Endothelial cell of umbilical vein (primary cell): ENCODE data around the gene MYH11. TPM values are rescaled to one million over a fixed set of nuclear protein-coding genes. Genes with fewer than 3 reads are reported as not detected.

Experiments used
- BruUV-seq: library from RNA; stranded (reverse); fragments of 400-500 nt; replicated peaks from 2 replicates; lab custom pipeline; 2021; lab: Mats Ljungman, UMichigan
- CTCF ChIA-PET: fragments of 300-600, 350-600 bp; sonication (Branson Sonifier 250); formaldehyde crosslinking; loops from one replicate; lab custom pipeline; 2021; ENCODE audit warnings: antibody characterized with exemption, inconsistent platforms; lab: Charles Lee
- POLR2A ChIA-PET: fragments of 300-600, 350-600 bp; sonication (Branson Sonifier 250); formaldehyde crosslinking; loops from one replicate; lab custom pipeline; 2021; ENCODE audit warnings: antibody characterized with exemption, inconsistent platforms; lab: Charles Lee
- DNase-seq: peaks from one replicate; pipeline ENCODE4 v3.0.0-alpha.2; 2011; ENCODE audit warnings: low read depth, low spot score
- FAIRE-seq: peaks from 2 replicates; lab custom pipeline; 2011; peaks lifted over from hg19 to GRCh38; lab: Jason Lieb, UNC
- H2AFZ ChIP-seq: 2 replicates; pipeline ENCODE4 v1.6.0; 2012; ENCODE audit warnings: low read depth, low read length, control low read depth, inconsistent platforms
- H3K27ac ChIP-seq: 2 replicates; pipeline ENCODE4 v1.5.1; 2011; ENCODE audit warnings: low read depth, mild to moderate bottlenecking, control low read depth, low read length, moderate library complexity; ENCODE audit not compliant: insufficient read depth
- H3K27me3 ChIP-seq, 2 experiments: 2 replicates each; pipeline versions ENCODE4 v1.6.0 to v1.6.1; 2011; ENCODE audit warnings: low read length in 2 of 2, mixed read lengths in 1 of 2; ENCODE audit not compliant: control insufficient read depth in 2 of 2, insufficient read depth in 2 of 2
- H3K36me3 ChIP-seq, 2 experiments: 2 replicates in 1 of 2; 3 replicates in 1 of 2; pipeline ENCODE4 v1.5.1; 2011; ENCODE audit warnings: low read length in 2 of 2, mild to moderate bottlenecking in 1 of 2, moderate library complexity in 1 of 2; ENCODE audit not compliant: control insufficient read depth in 2 of 2, insufficient read depth in 2 of 2; ENCODE audit errors: extremely low read depth in 1 of 2
- H3K4me1 ChIP-seq: 3 replicates; pipeline ENCODE4 v1.5.1; 2011; ENCODE audit warnings: mild to moderate bottlenecking, low read length; ENCODE audit not compliant: control insufficient read depth, insufficient read depth; ENCODE audit errors: extremely low read depth
- H3K4me2 ChIP-seq: 2 replicates; pipeline ENCODE4 v1.6.1; 2011; ENCODE audit warnings: low read length, control low read depth, mixed read lengths; ENCODE audit not compliant: insufficient read depth
- H3K4me3 ChIP-seq, 3 experiments: fragments of 200-600 bp in 1 of 3; sonication (generic), shearing (Covaris generic) in 1 of 3; replicated peaks in 1 of 3; 2 replicates each; pipeline ENCODE4 v1.5.1; 2011 to 2016; ENCODE audit warnings: control low read depth in 3 of 3, low read length in 3 of 3, mild to moderate bottlenecking in 2 of 3, inconsistent platforms in 1 of 3, low read depth in 1 of 3, moderate library complexity in 1 of 3; ENCODE audit not compliant: insufficient read depth in 1 of 3
- H3K79me2 ChIP-seq: 2 replicates; pipeline ENCODE4 v1.6.0; 2012; ENCODE audit warnings: low read length, inconsistent platforms; ENCODE audit not compliant: control insufficient read depth, insufficient read depth
- H3K9ac ChIP-seq: replicated peaks from 2 replicates; pipeline ENCODE3; 2011; ENCODE audit warnings: low read length, control low read depth; ENCODE audit not compliant: insufficient read depth; ENCODE audit errors: extremely low read depth
- H3K9me1 ChIP-seq: replicated peaks from 3 replicates; pipeline ENCODE4 v1.6.0; 2011; ENCODE audit warnings: mild to moderate bottlenecking, low read length; ENCODE audit not compliant: control insufficient read depth, insufficient read depth; ENCODE audit errors: extremely low read depth
- H3K9me3 ChIP-seq: replicated peaks from 2 replicates; pipeline ENCODE4 v1.5.1; 2012; ENCODE audit warnings: low read length, inconsistent platforms; ENCODE audit not compliant: control insufficient read depth, insufficient read depth
- H4K20me1 ChIP-seq: replicated peaks from 2 replicates; pipeline ENCODE3; 2011; ENCODE audit warnings: mild to moderate bottlenecking, low read length; ENCODE audit not compliant: control insufficient read depth, insufficient read depth; ENCODE audit errors: extremely low read depth
- CTCF ChIP-seq, 2 donors: IDR thresholded peaks; 1 replicate in 1 of 2; 2 replicates in 1 of 2; pipeline ENCODE4 v1.5.1; 2011; ENCODE audit warnings: low read length in 2 of 2, mild to moderate bottlenecking in 2 of 2, moderate library complexity in 2 of 2, control low read depth in 1 of 2, inconsistent platforms in 1 of 2, low read depth in 1 of 2; ENCODE audit not compliant: insufficient read depth in 1 of 2; ENCODE audit errors: extremely low read depth in 1 of 2
- EZH2 ChIP-seq: IDR thresholded peaks from 2 replicates; pipeline ENCODE4 v1.6.1; 2012; ENCODE audit warnings: borderline replicate concordance, low read depth, mild to moderate bottlenecking, moderate library complexity, low read length, inconsistent platforms; ENCODE audit not compliant: severe bottlenecking
- FOS ChIP-seq: IDR thresholded peaks from 2 replicates; pipeline ENCODE4 v1.6.1; 2011; ENCODE audit warnings: mild to moderate bottlenecking, low read length, moderate library complexity, borderline replicate concordance; ENCODE audit not compliant: insufficient read depth
- GATA2 ChIP-seq: IDR thresholded peaks from 2 replicates; pipeline ENCODE4 v1.7.0; 2011; ENCODE audit warnings: low read depth, mild to moderate bottlenecking, moderate library complexity, mixed read lengths, low read length; ENCODE audit not compliant: insufficient read length, insufficient read depth
- JUN ChIP-seq: IDR thresholded peaks from 2 replicates; pipeline ENCODE4 v1.6.1; 2011; ENCODE audit warnings: borderline replicate concordance, low read depth; ENCODE audit not compliant: insufficient read length, insufficient read depth
- MYC ChIP-seq: IDR thresholded peaks from one replicate; pipeline ENCODE4 v1.6.1; 2011; ENCODE audit warnings: mild to moderate bottlenecking, low read depth, low read length
- POLR2A ChIP-seq: IDR thresholded peaks from 2 replicates; pipeline ENCODE4 v1.6.1; 2012; ENCODE audit warnings: low read depth, mild to moderate bottlenecking, control low read depth, low read length
- POLR2AphosphoS5 ChIP-seq: IDR thresholded peaks from 2 replicates; pipeline ENCODE4 v1.6.1; 2012; ENCODE audit warnings: low read depth, mild to moderate bottlenecking, control low read depth, low read length, moderate library complexity; ENCODE audit not compliant: insufficient read depth
- dilution Hi-C: fragments of 300-500 bp; cut with MboI; formaldehyde crosslinking; loops from one replicate; pipeline ENCODE4 v1.15.0; 2019; ENCODE audit warnings: low sequenced_read_pairs; ENCODE audit not compliant: extremely low pct_ligation_motif_present
- intact Hi-C: fragments of 100-400 bp; cut with micrococcal nuclease; formaldehyde crosslinking; loops from one replicate; pipeline ENCODE4 v1.10.0; 2022
- polyA plus RNA-seq, 4 experiments: library from polyadenylated mRNA; depleted of rRNA in 3 of 4; stranded (reverse) in 3 of 4; unstranded in 1 of 4; fragments of >200 nt; gene quantifications; 2 replicates each; pipeline versions ENCODE4 v1.2.1 to v1.2.3, GENCODE V29; 2011 to 2012; ENCODE audit warnings: missing spikeins in 1 of 4
- total RNA-seq: library from RNA; stranded (reverse); gene quantifications from 2 replicates; pipeline ENCODE4 v1.2.3, GENCODE V29; 2021
- TF ChIP-seq, protein P1 (sequence below): IDR thresholded peaks from 2 replicates; pipeline ENCODE4 v1.6.1; 2011; ENCODE audit not compliant: insufficient read depth, insufficient read length

MYH11 gene
- total and polyA plus RNA-seq, 2 donors (not counting 3 experiments of a cell fraction or from before 2014, with no cell fraction given): not detected

GRCh38 chr16:15880434-15881308 lies 23.8 kb upstream of the MYH11 start:
- no peak for FAIRE-seq
- Histone ChIP-seq H3K79me2 (peaks cover 10% of the 10 kb centered on the region), H2AFZ (no peak overlapping the region), H3K9me1 (no peaks in the 10 kb centered on the region), H4K20me1 (no peaks in the 10 kb centered on the region), H3K27ac (no peak overlapping the region), H3K9me3 (no peaks in the 10 kb centered on the region), H3K36me3 (peaks cover 0 to 2% of the 10 kb centered on the region in 2 experiments), H3K9ac (no peak overlapping the region), H3K4me3 (no peak overlapping the region), H3K27me3 (no peaks in the 10 kb centered on the region), H3K4me1 (peaks cover 7% of the 10 kb centered on the region), H3K4me2 (no peak overlapping the region)
- intact Hi-C loops: no loop called here
- no TSS peak for BruUV-seq
- no peak for DNase-seq
- TF ChIP-seq, protein P1, sequence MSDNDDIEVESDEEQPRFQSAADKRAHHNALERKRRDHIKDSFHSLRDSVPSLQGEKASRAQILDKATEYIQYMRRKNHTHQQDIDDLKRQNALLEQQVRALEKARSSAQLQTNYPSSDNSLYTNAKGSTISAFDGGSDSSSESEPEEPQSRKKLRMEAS: no peak
- no peak for TF ChIP-seq POLR2AphosphoS5
- no peak for TF ChIP-seq JUN
- TF ChIP-seq MYC: no peak
- no peak for TF ChIP-seq FOS
- TF ChIP-seq POLR2A: no peak
- TF ChIP-seq EZH2: no peak
- no peak for TF ChIP-seq GATA2
- no peak for TF ChIP-seq CTCF (IDR thresholded peaks at IDR 0.05; ENCODE audit: extremely low read depth in 1 of 2, insufficient read depth in 1 of 2, low read depth in 1 of 2, low read length in 2 of 2)
- ChIA-PET CTCF (interaction anchor here (0.5 to 2.5 kb wide), 4 partner anchors 8 to 117 kb away, joined by 3 to 8 read pairs (median 4); partner anchors contain the start of gene CEP20), POLR2A (no interaction called here)
- dilution Hi-C loops: no loop called here
